HG03159 (cell line): ENCODE data around the gene STXBP6.
"Not testable (repeated sequence)": the region's sequence is repeated elsewhere in the genome, so short reads cannot be mapped to it uniquely, and the experiment has no call there.

Experiments used
- ATAC-seq: cut with Tn5 transposase; IDR thresholded peaks from one replicate; pipeline ENCODE4 v1.9.1; 2021; ENCODE audit warnings: mild to moderate bottlenecking, moderate library complexity; ENCODE audit not compliant: unreplicated experiment

STXBP6 gene

GRCh38 chr14:24813089-24813815, 236.7 kb downstream of the STXBP6 start:
- no peak for ATAC-seq

DNA sequence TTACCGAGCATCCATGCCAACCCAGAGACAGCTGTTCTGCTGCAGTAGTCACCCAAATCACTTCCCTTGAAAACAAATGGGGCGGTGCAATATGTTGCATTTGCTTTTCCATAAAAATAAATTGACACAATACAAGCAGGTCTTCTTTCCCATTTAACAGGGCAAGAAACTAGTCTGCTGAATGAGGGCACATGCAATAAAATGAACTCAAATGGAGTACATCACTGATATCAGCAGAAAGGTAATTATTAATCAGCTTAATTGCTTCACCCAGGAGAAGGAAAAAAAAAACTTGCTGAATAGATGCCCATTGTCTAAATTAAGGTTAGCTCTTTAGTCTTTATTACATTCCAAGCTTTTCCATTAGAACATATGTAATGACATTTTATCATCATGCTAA, 240.8 kb downstream of the STXBP6 start:
- no peak for ATAC-seq

GRCh38 chr14:24808412-24808811, 241.5 kb downstream of the STXBP6 start:
- ATAC-seq, result no peak

- peak; percentile 75 for ATAC-seq
These were observed 243.8 kb downstream of the STXBP6 start for GRCh38 chr14:24806061-24806678.

- ATAC-seq, result no peak
These were observed 245.3 kb downstream of the STXBP6 start for GRCh38 chr14:24804552-24805212.

GRCh38 chr14:24803933-24804494, 245.9 kb downstream of the STXBP6 start:
- ATAC-seq, result no peak

DNA sequence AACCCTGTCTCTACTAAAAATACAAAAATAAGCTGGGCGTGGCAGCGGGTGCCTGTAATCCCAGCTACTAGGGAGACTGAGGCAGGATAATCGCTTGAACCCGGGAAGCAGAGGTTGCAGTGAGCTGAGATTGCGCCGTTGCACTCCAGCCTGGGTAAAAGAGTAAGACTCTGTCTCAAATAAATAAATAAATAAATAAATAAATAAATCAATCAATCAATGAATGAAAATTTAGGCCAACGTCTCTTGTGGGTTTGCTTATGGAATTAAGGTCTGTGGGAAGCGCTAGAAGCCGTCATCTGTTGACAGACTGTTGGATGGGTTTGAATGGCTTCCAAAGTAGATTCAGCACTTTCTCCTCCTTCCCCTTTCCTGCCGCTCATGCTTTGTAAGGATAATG, 246.5 kb downstream of the STXBP6 start:
- ATAC-seq, result not testable (repeated sequence)

DNA sequence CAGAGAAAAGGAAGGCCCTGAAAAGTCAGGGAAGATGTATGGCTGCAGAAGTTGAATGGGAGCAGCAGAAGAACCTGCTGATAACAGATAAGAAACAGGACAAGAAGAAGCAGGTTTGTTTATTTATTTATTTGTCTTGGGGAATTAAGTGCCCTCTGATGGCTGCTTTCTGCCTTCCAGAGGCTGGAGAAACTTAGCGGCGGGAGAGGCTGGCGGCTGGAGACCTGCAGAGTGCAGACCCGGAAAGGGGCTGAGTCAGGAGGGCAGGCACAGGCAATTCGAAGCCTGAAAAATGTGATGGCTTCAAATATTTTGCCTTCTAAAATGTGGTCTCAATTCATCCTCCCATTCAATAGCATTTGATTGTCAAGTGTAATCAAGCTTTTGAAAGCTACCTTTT, 247.7 kb downstream of the STXBP6 start:
- ATAC-seq, result no peak

DNA sequence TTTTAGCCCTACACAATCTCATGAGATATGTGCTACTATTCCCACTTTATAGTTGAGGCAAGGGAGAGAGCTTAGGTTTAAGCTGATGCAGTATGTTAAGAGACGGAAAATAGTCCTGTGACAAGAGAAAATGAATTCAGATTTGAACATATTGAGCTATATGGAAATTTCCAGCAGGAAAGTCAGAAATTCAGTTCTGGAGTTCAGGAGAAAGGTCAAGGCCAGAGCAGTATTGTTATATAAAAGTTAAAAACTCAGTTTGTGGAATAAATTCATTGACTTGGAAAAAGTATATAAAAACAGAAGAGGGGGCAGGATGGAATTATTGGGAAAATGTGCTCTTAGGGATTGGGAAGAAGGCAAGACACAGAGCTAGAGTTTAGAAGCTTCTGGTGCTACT, 248.9 kb downstream of the STXBP6 start:
- ATAC-seq, result no peak

- ATAC-seq, result peak; percentile 45
These were observed 251.0 kb downstream of the STXBP6 start for GRCh38 chr14:24798911-24799462.

- ATAC-seq, result no peak
These were observed 254.5 kb downstream of the STXBP6 start for GRCh38 chr14:24795406-24795805.

DNA sequence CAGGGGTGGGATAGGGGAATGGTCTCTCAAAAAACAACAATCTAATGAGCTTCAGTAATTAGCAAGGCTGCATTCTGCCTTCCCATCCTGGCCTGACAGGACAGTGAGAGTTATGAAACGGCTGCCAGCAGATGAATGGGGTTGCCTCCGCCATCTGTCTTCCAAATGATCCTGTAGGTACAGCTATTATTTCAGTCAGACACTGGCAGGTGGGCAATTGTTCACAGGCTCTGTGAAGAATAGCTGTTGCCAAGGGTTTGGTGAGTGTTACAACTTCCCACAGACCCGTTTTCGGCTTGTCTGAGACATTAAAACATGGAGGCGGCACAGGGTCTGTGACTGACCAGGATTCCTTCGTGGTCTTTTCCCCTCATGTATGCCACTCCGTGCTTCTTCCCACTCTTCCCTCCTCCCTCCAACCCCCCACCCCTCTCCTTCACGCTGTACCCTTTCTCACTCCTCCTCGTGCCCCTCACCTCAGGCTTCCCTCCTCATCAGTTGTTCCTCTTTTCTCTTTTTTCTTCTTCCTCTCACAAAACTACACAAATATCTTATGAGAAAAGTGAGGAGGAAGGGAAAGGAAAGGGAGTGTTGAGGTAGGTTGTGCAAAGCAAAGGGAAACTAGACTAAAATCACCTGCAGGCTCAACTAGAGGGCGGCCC, 255.2 kb downstream of the STXBP6 start:
- ATAC-seq, result no peak

DNA sequence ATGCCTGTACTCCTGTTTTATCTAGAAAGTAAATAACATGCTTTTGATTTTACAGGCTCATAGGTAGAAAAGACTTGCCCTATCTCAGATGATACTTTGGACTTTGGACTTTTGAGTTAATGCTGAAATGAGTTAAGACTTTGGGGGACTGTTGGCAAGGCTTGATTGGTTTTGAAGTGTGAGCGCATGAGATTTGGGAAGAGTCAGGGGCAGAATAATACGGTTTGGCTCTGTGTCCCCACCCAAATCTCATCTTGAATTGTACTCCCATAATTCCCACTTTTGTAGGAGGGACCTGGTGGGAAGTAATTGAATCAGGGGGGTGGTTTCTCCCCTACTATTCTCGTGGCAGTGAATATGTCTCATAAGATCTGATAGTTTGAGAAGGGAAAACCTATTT, 259.8 kb downstream of the STXBP6 start:
- no peak for ATAC-seq

- ATAC-seq, result no peak
These were observed 260.5 kb downstream of the STXBP6 start for GRCh38 chr14:24789378-24789884.

GRCh38 chr14:24785698-24786097, 264.2 kb downstream of the STXBP6 start:
- no peak for ATAC-seq

DNA sequence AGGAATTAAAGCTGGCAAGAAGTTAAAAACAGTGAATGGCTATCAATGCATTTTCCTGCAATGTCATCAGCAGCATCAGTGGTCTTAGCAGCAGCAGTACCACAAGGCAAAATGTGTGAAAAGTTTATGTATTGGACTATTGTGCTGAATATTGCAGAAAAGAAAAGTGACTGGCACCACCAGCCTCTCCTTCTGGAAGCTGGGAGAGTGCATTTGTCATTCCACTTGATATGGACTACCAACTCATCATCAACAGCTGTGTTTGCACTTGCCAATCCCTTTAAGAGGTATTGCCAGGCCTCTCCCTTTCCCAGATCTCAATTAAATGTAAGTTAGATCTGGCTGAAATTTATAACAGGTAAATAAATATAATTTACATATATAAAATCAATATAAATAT, 265.0 kb downstream of the STXBP6 start:
- ATAC-seq, result no peak

DNA sequence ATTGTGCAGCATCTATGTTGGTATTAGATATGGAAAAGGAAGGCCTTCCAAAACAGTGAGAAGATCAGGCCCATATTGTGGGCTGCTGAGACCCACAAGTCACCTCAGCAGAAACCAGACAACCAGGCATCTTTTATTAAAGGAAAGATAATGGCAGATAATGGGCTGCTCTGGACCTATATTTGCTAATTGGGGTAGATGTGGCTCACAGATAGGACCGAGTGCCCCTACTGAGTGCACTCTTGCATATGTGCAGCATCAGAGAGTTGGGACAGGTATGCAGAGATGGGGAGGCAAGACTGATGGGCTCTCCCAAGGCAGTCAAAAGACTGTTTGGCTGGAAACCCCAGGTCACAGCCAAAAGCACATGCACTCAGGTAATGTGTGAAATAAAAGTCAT, 266.2 kb downstream of the STXBP6 start:
- no peak for ATAC-seq

- no peak for ATAC-seq
These were observed 269.7 kb downstream of the STXBP6 start for GRCh38 chr14:24780281-24780680.

DNA sequence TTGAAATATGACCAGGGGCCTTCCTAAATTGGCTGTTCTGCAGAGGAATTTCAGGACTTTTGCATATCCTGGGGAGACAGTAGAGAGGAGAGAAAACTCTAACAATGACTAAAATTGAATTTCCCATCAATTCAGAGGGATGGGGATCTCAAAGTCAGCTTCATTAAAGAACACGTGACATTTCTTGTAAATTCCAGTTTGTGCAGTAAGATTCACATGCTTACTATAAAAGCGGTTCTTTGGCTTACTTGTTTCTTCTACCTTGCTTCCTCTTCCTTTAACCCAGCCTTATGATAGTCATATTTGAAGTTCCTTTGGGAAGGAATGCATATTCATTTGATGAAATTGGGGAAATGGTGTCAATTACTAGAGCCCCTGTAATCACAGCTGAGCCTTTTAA, 272.3 kb downstream of the STXBP6 start:
- ATAC-seq, result no peak

DNA sequence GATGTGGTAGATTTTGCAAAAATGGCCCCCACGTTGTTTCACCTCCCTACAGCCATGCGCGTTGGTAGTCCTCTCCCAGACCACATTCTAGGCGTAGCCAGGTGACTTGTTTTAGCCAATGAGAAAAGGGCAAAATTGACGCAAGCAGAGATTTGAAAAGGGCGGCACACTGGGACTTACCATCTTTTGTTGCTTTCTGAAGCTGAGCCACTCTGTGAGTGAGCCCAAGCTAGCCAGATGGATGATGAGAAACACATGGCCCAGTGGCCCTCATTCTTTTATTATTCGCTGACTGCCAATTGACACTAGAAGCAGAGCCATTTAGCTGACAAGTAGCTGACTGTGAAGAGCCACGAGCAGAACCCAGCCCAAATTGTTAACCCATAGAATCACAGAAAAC, 274.0 kb downstream of the STXBP6 start:
- no peak for ATAC-seq
